HG02610 (cell line): ENCODE results near the gene TCIRG1.
"Not testable (repeated sequence)": the region's sequence is repeated elsewhere in the genome, so short reads cannot be mapped to it uniquely, and the experiment has no call there.

ENCODE experiments used
- ATAC-seq: cut with Tn5 transposase; IDR thresholded peaks from one replicate; pipeline ENCODE4 v1.9.1; 2021; ENCODE audit warnings: mild to moderate bottlenecking, moderate library complexity; ENCODE audit not compliant: unreplicated experiment

TCIRG1 gene

DNA sequence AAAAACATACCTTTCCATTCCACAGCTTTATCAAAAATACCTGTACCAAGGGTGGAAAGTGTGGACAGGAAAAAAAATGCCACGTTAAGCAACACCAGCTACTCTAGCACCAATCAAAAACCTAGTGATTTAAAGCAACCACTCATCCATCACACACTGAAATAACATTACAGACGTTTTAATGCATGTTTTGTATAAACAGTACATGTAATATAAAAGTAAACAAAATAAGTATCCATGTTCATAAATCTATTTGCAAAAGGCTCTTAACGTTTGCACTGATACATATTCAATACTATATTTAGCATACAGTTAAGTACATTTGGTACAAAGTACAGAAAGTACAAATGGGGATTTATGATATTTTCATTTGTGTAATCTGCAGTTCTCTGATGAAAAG lies 43.7 kb downstream of the TCIRG1 start:
- ATAC-seq, result no peak

DNA sequence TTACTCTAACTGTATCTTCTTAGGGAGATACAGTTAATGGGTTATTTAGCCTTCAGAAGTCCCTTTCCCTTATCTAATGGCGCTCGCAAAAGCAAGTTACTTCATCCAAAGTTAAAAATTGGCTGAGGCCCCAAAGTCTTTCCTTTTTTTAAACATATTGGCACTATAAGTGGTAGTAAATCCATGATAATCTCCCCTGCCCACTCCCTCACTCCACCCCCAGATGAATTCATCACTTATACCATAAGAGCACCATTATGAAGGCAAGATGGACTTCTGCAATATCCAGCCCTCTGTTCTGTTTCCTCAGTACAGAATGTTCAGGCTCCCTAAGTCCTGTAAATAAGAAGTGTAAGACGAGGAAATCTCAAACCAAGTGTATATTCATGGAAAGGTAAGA lies 44.7 kb downstream of the TCIRG1 start:
- no peak for ATAC-seq

DNA sequence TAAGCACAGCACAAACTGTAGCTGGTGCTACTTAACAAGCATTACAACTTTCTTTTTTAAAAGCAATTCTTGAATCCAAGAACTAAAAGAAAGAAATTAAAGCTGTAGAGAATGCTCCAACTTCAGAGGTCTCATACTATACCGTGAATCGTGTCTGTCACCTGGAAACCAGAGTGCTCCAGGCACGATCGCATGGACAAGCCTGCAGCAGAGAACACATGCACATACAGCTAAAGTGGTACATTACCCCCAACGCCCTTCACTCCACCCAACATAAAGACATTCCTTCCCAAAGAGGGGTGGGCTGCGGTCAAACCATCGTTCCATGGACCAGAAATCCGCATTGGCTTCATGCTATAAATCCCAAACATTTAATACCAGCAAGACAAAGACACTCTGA lies 50.9 kb downstream of the TCIRG1 start:
- ATAC-seq, result no peak

DNA sequence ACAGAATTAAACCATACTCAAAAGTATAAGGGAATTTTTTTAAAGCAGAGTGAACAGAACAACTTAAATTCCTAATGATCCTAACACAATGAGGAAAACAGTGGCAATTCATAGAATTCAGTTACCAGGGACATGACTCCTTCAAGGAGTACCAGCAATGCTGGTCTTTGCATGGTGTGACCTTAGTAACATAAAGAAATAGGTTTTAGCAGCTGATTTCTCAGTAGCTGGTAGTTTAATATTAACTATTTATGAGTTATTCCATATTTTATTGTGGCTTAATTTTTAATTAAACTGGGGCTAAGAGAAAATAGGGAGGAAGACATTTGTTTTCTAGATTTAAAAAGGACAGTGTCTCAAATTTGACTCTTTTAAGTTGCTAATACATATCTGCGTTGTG lies 51.5 kb downstream of the TCIRG1 start:
- ATAC-seq, result no peak

DNA sequence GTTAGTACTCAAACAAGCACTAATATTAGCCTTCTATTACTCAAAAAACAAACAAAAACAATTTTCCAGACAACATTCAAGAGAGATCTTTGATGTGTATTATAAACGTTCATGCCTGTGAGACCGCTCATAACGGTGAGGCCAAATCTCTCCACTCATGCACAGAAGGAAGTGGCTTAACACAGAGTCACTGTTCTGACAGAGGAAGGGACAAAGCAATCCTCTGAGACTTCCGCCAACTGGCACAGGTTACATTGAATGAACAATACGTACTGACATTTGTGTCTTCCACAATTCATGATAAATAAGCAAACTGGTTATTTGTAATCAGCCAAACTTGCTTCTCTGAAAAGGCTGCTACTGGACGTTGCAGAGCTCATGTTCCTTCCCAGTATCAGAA lies 51.9 kb downstream of the TCIRG1 start:
- ATAC-seq, result peak; percentile 65

DNA sequence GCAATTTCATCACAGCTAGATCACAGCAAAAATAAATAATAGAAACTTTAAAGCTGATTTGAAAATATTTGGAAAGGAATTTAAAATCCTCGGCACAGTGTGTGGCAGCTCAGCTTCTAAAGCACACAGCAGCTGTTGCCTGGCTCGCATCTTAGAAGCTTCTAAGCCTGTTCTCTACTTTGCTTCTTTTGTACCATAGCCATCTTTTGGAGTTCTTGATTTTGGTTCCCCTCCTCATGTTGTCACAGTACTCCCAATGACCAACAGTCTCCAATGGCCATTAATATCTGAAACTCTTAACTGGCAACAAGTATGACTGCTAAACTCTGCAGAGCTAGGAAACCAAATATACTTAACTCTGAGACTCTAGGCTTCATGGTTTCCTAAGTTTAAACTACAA lies 53.6 kb downstream of the TCIRG1 start:
- ATAC-seq, result no peak

DNA sequence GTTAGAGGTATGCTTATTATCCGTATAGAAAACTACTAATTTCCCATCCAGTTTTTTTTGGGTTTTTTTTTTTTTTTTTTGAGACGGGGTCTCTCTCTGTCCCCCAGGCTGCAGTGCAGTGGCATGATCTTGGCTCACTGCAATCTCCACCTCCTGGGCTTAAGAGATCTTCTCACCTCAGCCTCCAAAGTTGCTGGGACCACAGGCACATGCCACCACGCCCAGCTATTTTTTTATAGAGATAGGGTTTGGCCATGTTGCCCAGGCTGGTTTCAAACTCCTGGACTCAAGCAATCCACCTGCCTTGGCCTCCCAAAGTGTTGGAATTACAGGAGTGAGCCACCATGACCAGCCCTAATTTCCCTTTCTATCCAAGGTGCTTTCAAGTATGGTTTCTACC lies 54.1 kb downstream of the TCIRG1 start:
- not testable (repeated sequence) for ATAC-seq

DNA sequence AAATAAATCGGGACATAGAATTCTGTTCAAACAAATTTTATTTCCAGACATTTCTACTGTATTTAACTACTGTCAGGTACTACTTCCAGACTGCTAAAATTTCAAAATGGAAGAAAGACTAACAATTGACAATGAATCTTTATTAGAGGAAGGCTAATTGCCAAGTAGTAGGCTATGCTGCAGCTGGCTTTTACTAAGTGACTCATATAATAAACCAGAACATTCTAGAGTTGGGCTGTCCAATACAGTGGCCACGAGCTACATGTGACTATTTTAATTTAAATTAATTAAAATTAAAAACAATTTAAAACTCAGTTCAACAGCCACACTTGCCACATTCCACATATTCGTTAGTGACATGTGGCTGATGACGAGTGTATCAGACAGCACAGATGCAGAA lies 54.7 kb downstream of the TCIRG1 start:
- ATAC-seq, result no peak

DNA sequence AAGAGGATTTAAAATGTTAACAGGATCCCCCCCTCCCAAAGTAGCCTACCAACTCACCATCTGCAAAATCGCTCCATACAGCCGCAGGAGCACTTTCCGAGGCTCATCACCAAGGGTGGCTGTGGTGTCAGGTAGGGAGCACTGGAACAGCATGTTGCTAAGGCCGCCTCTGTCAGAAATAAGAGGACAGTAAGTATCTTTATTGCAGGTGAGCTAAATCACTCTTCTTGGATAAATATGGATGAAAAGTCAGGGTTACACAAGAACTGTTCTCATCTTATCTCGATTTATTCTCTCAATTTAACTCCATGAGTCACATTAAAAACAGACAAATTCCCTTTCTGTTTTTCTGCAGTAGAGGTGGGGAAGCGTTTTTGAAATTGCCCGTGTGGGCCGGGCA lies 58.1 kb downstream of the TCIRG1 start:
- ATAC-seq, result no peak

DNA sequence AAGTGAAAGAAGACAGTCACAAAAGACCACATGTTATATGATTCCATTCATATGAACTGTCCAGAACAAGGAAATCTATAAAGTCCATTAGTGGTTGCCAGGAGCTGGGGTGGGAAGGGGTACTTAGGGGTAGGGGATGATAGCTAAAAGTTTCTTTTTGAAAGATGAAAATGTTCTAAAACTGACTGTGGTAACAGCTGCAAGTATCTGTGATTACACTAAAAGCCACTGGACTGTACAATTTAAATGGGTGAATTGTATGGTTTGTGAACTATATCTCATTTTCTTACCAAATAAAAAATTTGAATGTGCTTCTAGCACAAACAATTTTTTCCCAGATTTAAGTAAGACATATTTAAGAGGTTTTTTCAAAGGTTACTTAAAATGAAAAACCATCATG lies 60.2 kb downstream of the TCIRG1 start:
- no peak for ATAC-seq

DNA sequence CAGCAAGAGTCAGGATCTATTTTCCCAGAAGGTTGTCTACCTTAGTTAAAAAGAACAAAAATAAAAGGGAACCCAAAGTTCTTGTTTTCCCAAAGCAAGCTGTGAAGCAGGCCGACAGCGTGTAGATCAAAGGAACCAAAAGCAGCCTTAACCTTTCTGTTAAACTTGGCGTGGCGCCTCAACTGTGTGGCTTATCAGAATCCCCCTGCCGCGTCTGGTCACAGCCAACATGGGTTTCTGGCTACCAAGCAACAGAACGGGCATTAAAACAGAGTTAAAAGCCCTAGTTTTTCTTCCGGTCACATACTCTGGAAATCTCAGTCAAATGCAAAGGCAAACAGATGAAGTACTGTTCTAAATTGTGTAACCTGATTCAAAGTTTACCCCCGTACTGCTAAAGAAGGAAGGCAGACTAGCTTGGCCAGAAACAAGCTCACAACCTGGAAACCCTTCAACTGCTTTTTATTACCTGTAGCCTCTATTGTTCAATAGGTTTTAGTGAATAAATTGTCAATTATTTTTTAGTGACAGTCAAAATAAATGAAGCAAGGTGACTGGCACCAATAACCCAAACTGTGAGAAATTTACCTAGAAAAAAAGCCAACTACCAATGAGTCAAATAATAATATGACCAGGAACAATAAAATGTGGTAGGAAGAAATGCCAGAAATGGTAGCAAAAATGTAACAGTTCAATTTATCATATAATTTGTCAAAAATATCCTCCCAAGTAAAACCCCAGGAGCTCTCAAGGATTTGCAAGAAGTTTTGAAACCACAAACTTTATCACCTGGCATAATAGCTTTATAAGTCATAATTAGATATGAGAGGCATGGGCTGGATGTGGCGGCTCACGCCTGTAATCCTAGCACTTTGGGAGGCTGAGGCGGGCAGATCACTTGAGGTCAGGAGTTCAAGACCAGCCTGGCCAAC lies 60.9 kb downstream of the TCIRG1 start:
- ATAC-seq, result peak; percentile 58
